Activated naive CD4-positive, alpha-beta T cell treated with anti-CD3 and anti-CD28 coated beads for 36 hours (primary cell): Measurements from ENCODE around the gene GLDN. TPM values are rescaled to one million over a fixed set of nuclear protein-coding genes. Genes with fewer than 3 reads are reported as not detected.
"Not testable (repeated sequence)": the region's sequence is repeated elsewhere in the genome, so short reads cannot be mapped to it uniquely, and the experiment has no call there.

ENCODE experiments used
- CTCF ChIA-PET: fragments of 350-600 bp; sonication (Branson Sonifier 250); formaldehyde crosslinking; loops from one replicate; lab custom pipeline; 2021; ENCODE audit warnings: antibody characterized with exemption; lab: Charles Lee
- DNase-seq: peaks from one replicate; pipeline ENCODE4 v3.0.0-alpha.2; 2020
- H3K27ac Mint-ChIP-seq: one replicate; pipeline ENCODE4 v1.8.0; 2021; ENCODE audit warnings: mild to moderate bottlenecking, mixed read lengths
- H3K27me3 Mint-ChIP-seq: one replicate; pipeline ENCODE4 v1.8.0; 2021; ENCODE audit warnings: low read depth, mixed read lengths
- H3K36me3 Mint-ChIP-seq: one replicate; pipeline ENCODE4 v1.8.0; 2021; ENCODE audit warnings: low read depth, mixed read lengths
- H3K4me1 Mint-ChIP-seq: one replicate; pipeline ENCODE4 v1.8.0; 2021; ENCODE audit warnings: low read depth, mixed read lengths
- H3K4me3 Mint-ChIP-seq: one replicate; pipeline ENCODE4 v1.8.0; 2021; ENCODE audit warnings: mild to moderate bottlenecking, moderate library complexity, mixed read lengths
- H3K9me3 Mint-ChIP-seq: one replicate; pipeline ENCODE4 v1.8.0; 2021; ENCODE audit warnings: mixed read lengths
- intact Hi-C: fragments of 100-400 bp; cut with micrococcal nuclease; formaldehyde crosslinking; loops from one replicate; pipeline ENCODE4 v1.15.1; 2023
- total RNA-seq, 2 experiments: library from RNA; stranded (reverse); gene quantifications; one replicate each; pipeline ENCODE4 v1.2.3, GENCODE V29; 2021

GLDN gene
- total RNA-seq, 2 experiments from 2014 or later = not detected

- CTCF ChIA-PET = interaction anchor here (0.6 to 1.4 kb wide), 4 partner anchors 63 to 241 kb away, joined by 3 read pairs; no protein-coding TSS in a partner anchor
- no peaks in the 10 kb centered on the region for H3K9me3 Mint-ChIP-seq
- no peak overlapping the region for H3K27ac Mint-ChIP-seq
- H3K27me3 Mint-ChIP-seq = peaks cover 18% of the 10 kb centered on the region
- intact Hi-C loops = loop anchor here (1.0 to 5.0 kb wide), 2 partner anchors 122 to 241 kb away; no protein-coding TSS in a partner anchor
- no peaks in the 10 kb centered on the region for H3K4me1 Mint-ChIP-seq
- H3K36me3 Mint-ChIP-seq = no peaks in the 10 kb centered on the region
- no peak for DNase-seq
- no peak overlapping the region for H3K4me3 Mint-ChIP-seq
These were observed 62.7 kb downstream of the GLDN start for GRCh38 chr15:51403946-51404695.

- Mint-ChIP-seq H3K4me3 (no peak overlapping the region), H3K36me3 (no peaks in the 10 kb centered on the region), H3K27me3 (peaks cover 18% of the 10 kb centered on the region), H3K27ac (no peak overlapping the region), H3K4me1 (no peaks in the 10 kb centered on the region), H3K9me3 (no peaks in the 10 kb centered on the region)
- CTCF ChIA-PET = interaction anchor here (1.7 kb wide), 1 partner anchor 243 kb away, joined by 9 read pairs; no protein-coding TSS in a partner anchor
- intact Hi-C loops = no loop called here
- no peak for DNase-seq
These were observed 64.5 kb downstream of the GLDN start for GRCh38 chr15:51405693-51406523.

DNA sequence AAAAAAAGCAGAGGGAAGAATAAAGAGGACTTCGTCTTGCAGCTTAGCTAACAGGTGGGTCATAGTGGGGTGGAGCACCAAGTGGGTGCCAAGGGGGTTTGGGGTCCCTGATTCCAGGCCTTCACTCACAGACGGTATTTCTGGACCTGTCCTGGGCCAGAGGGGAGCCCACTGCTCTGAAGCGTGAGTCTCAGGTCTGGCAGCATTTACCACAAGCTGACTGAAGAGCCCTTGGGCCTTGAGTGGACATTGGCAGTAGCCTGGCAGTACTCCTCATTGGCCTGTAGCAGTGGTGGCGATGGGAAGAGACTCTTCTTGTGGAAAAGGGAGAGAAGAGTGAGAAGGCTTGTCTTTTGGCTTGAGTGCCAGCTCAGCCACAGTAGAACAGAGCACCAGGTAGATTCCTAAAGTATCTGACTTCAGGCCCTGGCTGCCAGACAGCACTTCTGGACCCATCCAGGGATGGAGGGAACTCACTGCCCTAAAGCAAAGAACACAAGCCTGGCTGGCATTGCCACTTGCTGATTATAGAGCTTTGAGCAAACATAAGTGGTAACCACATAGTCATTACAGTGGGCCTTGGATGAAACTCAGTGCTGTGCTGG lies 72.9 kb downstream of the GLDN start:
- Mint-ChIP-seq H3K4me3 (no peak overlapping the region), H3K4me1 (no peaks in the 10 kb centered on the region), H3K36me3 (no peaks in the 10 kb centered on the region), H3K27me3 (no peaks in the 10 kb centered on the region), H3K9me3 (no peaks in the 10 kb centered on the region), H3K27ac (no peak overlapping the region)
- intact Hi-C loops = no loop called here
- CTCF ChIA-PET = no interaction called here
- DNase-seq = no peak

- CTCF ChIA-PET = interaction anchor here (0.6 kb wide), 1 partner anchor 11 kb away, joined by 3 read pairs; no protein-coding TSS in a partner anchor
These were observed 74.7 kb downstream of the GLDN start for GRCh38 chr15:51416129-51416528.

DNA sequence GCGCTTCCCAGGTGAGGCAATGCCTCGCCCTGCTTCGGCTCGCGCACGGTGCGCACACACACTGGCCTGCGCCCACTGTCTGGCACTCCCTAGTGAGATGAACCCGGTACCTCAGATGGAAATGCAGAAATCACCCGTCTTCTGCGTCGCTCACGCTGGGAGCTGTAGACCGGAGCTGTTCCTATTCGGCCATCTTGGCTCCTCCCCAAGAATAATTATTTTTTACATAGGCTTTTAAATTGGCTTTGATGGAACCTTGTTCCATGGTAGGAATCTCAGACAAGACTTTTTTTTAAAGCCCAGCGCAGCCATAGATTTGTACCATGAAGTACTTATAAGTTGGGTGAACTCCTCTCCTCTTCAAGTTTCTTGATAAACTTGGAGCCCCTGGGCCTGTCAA lies 81.6 kb downstream of the GLDN start:
- H3K27me3 Mint-ChIP-seq, H3K4me1 Mint-ChIP-seq, H3K36me3 Mint-ChIP-seq, intact Hi-C loops, H3K27ac Mint-ChIP-seq, H3K9me3 Mint-ChIP-seq, CTCF ChIA-PET, DNase-seq, H3K4me3 Mint-ChIP-seq: not testable (repeated sequence)

More at GRCh38 chr15:51416129-51416528, 74.7 kb downstream of the GLDN start:
- intact Hi-C loops = no loop called here
- no peak overlapping the region for H3K4me3 Mint-ChIP-seq
- H3K27ac Mint-ChIP-seq = no peak overlapping the region
- H3K27me3 Mint-ChIP-seq = no peaks in the 10 kb centered on the region
- DNase-seq = no peak
- no peaks in the 10 kb centered on the region for H3K36me3 Mint-ChIP-seq
- H3K4me1 Mint-ChIP-seq = no peaks in the 10 kb centered on the region
- H3K9me3 Mint-ChIP-seq = no peaks in the 10 kb centered on the region

GRCh38 chr15:51424780-51425179 lies 83.3 kb downstream of the GLDN start:
- Mint-ChIP-seq H3K4me3 (no peak overlapping the region), H3K9me3 (no peaks in the 10 kb centered on the region), H3K4me1 (no peaks in the 10 kb centered on the region), H3K36me3 (no peaks in the 10 kb centered on the region), H3K27me3 (peaks cover 2% of the 10 kb centered on the region), H3K27ac (no peak overlapping the region)
- CTCF ChIA-PET = no interaction called here
- no peak for DNase-seq
- intact Hi-C loops = no loop called here

GRCh38 chr15:51425517-51426040 lies 84.1 kb downstream of the GLDN start:
- CTCF ChIA-PET = interaction anchor here (0.6 kb wide), 1 partner anchor 13 kb away, joined by 4 read pairs; no protein-coding TSS in a partner anchor
- Mint-ChIP-seq H3K27me3 (peaks cover 3% of the 10 kb centered on the region), H3K4me1 (no peaks in the 10 kb centered on the region), H3K4me3 (no peak overlapping the region), H3K36me3 (no peaks in the 10 kb centered on the region), H3K9me3 (no peaks in the 10 kb centered on the region), H3K27ac (no peak overlapping the region)
- DNase-seq = no peak
- intact Hi-C loops = no loop called here

DNA sequence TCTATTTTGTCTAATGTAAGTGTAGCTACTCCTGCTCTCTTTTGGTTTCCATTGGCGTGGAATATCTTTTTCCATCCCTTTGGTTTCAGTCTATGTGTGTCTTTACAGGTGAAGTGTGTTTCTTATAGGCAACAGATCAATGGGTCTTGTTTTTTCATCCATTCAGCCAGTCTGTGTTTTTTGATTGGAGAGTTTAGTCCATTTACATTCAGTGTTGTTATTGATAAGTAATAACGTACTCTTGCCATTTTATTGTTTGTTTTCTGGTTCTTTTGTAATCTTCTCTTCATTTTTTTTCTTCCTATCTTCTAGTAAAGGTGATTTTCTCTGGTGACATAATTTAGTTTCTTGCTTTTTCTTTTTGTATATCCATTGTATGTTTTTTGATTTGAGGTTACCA lies 97.1 kb downstream of the GLDN start:
- Mint-ChIP-seq H3K4me1 (no peaks in the 10 kb centered on the region), H3K9me3 (peaks cover 1% of the 10 kb centered on the region), H3K4me3 (no peak overlapping the region), H3K27ac (no peak overlapping the region), H3K36me3 (no peaks in the 10 kb centered on the region), H3K27me3 (peaks cover 3% of the 10 kb centered on the region)
- intact Hi-C loops = no loop called here
- DNase-seq = no peak
- CTCF ChIA-PET = no interaction called here

DNA sequence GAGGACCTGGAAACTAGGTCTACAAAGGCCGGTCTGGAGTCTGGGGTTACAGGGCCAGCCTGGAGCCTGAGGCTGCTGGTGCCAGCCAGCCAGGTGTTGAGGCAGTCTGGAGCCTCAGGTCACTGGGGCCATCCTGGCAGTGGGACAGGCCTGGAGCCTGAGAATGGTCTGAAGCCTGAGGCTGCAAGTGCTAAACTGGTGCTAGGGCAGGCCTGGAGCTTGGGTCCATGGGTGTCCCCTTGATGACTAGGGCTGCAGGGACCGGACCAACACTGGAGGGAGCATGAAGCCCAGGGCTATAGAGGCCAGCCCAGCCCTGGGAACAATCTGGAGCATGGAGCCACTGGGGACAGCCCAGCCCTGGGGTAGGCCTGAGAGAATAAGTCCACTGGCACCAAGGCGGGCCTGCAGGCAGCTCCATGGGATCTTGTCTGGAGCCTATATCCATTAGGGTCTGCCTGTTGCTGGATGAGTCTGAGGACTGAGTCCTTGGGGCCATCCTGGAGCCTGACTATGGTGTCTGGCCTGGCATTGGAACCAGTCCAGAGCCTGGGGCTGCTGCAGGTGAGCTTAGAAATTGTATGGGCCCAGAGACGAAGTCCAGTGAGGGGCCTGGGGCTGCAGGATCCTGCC lies 101.9 kb downstream of the GLDN start:
- Mint-ChIP-seq H3K4me1 (no peaks in the 10 kb centered on the region), H3K27ac (no peak overlapping the region), H3K27me3 (no peaks in the 10 kb centered on the region), H3K36me3 (no peaks in the 10 kb centered on the region), H3K9me3 (peaks cover 1% of the 10 kb centered on the region), H3K4me3 (no peak overlapping the region)
- CTCF ChIA-PET = no interaction called here
- intact Hi-C loops = no loop called here
- no peak for DNase-seq

- H3K27me3 Mint-ChIP-seq = no peaks in the 10 kb centered on the region
- no peaks in the 10 kb centered on the region for H3K9me3 Mint-ChIP-seq
- DNase-seq = no peak
- CTCF ChIA-PET = no interaction called here
- intact Hi-C loops = no loop called here
- H3K27ac Mint-ChIP-seq = no peak overlapping the region
- H3K36me3 Mint-ChIP-seq = peaks cover under 1% of the 10 kb centered on the region
- no peak overlapping the region for H3K4me3 Mint-ChIP-seq
- no peaks in the 10 kb centered on the region for H3K4me1 Mint-ChIP-seq
These were observed 102.7 kb downstream of the GLDN start for GRCh38 chr15:51444112-51444511.

- no peak overlapping the region for H3K27ac Mint-ChIP-seq
- intact Hi-C loops = no loop called here
- CTCF ChIA-PET = no interaction called here
- H3K27me3 Mint-ChIP-seq = no peaks in the 10 kb centered on the region
- H3K36me3 Mint-ChIP-seq = peaks cover 3% of the 10 kb centered on the region
- no peak for DNase-seq
- H3K4me1 Mint-ChIP-seq = no peaks in the 10 kb centered on the region
- no peaks in the 10 kb centered on the region for H3K9me3 Mint-ChIP-seq
- no peak overlapping the region for H3K4me3 Mint-ChIP-seq
These were observed 103.4 kb downstream of the GLDN start for GRCh38 chr15:51444807-51445206.
